C4-2B (cell line): ENCODE measurements around the gene COL26A1.

Experiments
- CTCF ChIP-seq: fragments of 450-650 bp; conservative IDR thresholded peaks from 2 replicates; pipeline ENCODE4 v1.5.1; 2017; ENCODE audit warnings: mild to moderate bottlenecking
- ZFX ChIP-seq: fragments of 450-650 bp; IDR thresholded peaks from 2 replicates; pipeline ENCODE4 v1.6.1; 2017

GRCh38 chr7:101442426-101443070, 79.9 kb downstream of the COL26A1 start:
- TF ChIP-seq CTCF, result no peak
- TF ChIP-seq ZFX, result no peak
